GM18508 (cell line): ENCODE measurements around the gene LPO.

ENCODE experiments used
- ATAC-seq: cut with Tn5 transposase; IDR thresholded peaks from one replicate; pipeline ENCODE4 v1.9.1; 2021; ENCODE audit warnings: moderate number of reproducible peaks; ENCODE audit not compliant: insufficient read depth, unreplicated experiment

LPO gene

DNA sequence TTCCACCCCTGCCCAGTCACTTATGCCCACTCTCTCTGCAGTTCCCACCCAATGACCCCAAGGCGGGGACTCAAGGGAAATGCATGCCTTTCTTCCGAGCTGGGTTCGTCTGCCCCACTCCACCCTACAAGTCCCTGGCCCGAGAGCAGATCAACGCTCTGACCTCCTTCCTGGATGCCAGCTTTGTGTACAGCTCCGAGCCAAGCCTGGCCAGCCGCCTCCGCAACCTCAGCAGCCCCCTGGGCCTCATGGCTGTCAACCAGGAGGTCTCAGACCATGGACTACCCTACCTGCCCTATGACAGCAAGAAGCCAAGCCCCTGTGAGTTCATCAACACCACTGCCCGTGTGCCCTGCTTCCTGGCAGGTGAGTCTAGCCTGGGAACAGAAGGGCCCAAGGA is 13.8 kb downstream of the LPO start:
- ATAC-seq, result no peak

- ATAC-seq, result no peak
Measured at GRCh38 chr17:58253082-58253481, 14.7 kb downstream of the LPO start.

DNA sequence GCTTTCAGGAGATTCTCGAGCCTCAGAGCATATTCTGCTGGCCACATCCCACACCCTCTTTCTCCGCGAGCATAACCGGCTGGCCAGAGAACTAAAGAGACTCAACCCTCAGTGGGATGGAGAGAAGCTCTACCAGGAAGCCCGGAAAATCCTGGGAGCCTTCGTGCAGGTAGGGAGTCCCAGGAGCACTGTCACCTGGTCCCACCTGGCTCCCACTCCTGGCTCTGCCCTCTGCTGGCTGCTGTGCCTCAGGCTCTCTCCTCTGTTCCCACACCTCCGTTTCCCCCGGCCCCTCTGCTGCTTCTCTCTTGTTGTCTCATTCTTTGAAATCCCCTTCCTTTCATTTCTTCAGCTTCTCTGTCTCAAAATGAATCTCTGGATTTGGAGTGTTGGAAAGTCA is 16.4 kb downstream of the LPO start:
- no peak for ATAC-seq

- ATAC-seq, result no peak
Measured at GRCh38 chr17:58262149-58262548, 23.8 kb downstream of the LPO start.

DNA sequence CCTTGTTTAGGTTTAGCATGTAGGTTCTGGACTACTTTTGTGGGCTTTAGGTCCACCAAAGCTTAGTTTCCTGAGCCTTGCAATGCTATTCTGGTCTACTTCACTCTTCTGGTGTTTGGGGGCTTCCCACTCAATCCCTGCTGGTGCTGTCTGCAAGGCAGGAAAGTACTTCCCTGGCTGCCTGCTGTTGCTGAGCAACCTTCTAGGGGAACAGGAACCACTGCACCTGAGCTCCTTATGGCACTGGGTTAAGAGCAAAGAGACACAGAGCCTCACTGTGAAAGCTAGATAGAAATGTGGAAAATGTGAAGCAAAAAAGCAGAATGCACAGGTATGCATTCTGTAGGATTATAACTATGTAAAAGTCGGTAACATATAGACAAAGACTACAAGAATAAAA is 25.4 kb downstream of the LPO start:
- ATAC-seq, result no peak

- ATAC-seq, result no peak
Measured at GRCh38 chr17:58264407-58265103, 26.2 kb downstream of the LPO start.

DNA sequence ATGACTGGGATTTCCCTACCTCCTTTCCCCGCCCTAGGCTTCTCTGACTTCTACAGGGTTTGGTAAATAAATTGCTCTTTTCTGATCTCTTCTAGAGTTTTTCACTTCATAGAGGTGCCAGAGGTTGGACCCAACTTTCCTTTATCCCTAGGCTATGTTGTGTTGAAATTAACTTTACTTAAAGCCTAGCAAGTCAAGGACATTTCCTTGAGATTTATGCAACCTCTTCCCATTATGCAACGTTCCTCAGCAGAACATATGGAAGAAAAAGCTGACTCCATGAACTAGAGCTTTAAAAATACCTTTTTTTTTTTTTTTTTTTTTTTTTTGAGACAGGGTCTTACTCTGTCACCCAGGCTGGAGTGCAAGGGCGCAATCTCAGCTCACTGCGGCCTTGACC is 26.9 kb downstream of the LPO start:
- no peak for ATAC-seq

DNA sequence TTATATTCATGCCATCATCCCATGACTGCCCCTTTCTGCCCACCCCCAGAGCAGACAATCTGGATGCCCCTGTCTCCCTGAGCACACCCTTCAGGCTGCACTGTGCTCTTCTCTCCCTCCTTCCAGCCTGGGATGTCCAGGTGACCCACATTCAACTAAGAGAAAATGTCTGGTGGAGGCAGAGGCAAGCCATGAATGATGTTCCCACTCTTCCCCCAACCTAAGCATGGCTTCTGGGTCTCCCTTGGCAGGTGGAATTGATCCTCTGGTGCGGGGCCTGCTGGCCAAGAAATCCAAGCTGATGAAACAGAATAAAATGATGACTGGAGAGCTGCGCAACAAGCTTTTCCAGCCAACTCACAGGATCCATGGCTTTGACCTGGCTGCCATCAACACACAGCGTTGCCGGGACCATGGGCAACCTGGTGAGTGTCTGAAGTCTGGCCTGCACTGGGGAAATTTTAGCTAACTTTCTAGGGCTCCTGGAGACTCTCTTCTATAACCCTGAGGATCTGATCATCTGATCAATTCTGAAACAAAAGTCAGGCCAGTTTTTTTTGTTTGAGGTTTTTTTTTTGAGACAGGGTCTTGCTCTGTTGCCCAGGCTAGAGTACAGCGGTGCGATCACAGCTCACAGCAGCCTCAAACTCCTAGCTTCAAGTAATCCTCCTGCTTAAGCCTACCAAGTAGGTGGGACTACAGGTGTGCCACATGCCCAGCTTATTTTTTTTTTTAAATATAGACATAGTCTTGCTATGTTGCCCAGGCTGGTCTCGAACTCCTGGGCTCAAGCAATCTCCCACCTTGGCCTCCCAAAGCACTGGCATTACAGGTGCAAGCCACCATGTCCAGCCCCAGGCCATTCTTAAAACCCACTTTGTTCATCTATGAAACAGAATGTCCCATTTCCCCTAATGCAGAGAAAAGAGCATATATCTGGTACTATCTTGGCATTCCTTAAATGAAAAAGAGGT is 27.8 kb downstream of the LPO start:
- ATAC-seq, result no peak

- ATAC-seq, result no peak
Measured at GRCh38 chr17:58267347-58268324, 29.3 kb downstream of the LPO start.

- no peak for ATAC-seq
Measured at GRCh38 chr17:58268326-58268725, 29.9 kb downstream of the LPO start.

- no peak for ATAC-seq
Measured at GRCh38 chr17:58268774-58269556, 30.6 kb downstream of the LPO start.

GRCh38 chr17:58269557-58270291 is 31.3 kb downstream of the LPO start:
- no peak for ATAC-seq

- ATAC-seq, result no peak
Measured at GRCh38 chr17:58270476-58271215, 32.3 kb downstream of the LPO start.

DNA sequence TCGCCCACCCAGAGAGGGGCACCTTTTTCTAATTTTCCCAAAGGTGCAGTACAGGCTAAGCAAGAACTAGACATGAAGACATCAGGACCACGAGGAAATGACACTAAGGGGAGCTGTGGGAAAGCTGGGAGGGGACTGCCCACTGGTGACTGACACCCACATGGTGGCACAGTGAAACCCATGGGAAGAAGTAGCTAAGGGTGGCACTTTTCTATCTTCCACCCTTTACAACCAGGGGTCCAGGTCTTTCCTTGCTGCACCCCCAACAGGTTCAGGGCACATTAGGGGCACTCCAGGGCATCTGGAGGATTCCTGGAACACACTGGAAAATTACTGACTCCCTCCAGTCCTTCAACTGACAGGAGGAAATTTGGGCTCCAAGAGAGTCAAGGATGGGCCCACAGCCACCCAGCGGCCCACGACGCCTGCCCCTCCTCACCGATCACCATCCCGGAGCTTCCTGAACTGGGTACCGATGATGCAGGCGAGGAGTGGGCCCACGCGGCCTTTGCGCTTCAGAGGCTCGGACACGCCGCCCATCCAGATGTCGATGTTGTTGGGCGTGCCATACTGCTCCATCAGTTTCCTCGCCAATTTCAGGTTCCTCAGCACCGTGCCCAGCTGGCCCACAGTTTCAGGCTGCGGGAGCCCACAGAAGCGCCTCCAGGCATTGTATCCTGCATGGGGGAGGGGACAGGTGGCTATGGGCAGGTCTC is 33.0 kb downstream of the LPO start:
- ATAC-seq, result no peak

DNA sequence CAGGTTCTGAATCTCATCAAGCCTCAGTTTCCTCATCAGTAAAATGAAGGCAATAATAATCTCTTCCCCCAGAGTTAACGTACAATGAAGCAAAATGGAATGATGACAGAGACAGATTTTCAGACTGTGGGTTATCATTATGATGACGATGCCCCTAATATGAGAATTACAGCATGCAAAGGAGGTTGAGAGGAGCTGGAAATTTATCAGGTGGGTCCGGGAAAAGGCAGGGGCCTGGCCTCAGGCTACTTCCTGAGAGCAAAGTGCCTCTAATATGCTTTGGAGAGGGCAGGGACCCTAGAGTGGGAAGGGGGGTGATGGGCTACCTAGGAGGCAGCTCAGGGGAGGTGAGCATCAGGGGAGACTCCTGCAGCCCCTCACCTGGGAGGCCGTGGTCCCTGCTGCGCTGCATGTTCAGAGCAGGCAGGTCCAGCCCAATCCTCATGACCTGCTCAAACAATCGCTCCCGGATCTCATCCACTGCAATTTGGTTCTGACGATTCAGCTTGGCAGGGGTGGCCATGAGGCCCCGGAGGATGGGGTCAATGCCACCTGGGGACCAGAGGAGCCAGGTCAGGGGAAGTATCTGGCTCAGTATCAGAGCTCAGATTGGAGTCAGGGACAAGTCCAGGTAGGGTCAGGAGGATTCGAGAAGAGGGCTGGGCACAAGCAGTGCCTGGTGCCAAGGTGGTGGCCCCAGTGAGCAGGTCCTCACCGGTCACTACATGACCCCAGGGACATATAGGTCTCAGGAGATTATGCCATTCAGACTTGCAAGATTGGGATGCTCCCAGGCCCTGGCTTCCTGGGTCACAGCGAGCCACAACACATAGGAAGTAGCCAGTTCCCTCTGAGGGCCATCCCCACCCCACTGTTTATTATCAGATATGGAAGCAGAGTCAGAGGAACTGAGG is 34.2 kb downstream of the LPO start:
- no peak for ATAC-seq

DNA sequence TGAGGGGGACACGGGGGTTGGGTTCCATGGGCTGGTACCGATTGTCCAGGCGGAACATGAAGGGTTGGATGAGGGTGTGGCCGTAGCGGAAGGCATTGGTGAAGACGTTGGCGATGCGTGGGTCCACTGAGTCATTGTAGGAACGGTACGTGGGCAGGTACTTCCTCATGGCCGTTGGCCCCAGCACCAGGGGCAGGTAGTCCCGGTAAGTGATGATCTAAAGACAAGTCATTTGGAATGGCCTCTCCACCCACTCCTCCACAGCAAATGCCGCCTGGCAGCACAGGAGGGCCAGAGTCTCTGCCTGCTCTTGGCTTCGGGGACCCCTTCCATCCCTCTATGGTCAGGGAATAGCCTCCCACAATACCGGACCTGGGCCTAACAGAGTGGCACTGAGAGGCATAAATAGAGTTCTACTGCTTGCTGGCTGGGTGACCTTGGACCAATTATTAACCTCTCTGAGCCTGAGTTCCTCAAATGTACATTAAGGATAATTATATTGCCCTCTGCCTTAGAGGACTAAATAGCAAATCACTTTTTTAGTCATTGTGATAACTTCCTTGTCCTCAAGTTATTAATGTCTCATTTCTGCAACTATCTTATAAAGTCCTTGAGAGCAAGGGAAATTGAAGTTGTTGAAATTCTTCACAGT is 35.2 kb downstream of the LPO start:
- ATAC-seq, result no peak
